NCI-H1092 (cell line): ENCODE data around the gene RAB3IP.
"Not testable (repeated sequence)": the region's sequence is repeated elsewhere in the genome, so short reads cannot be mapped to it uniquely, and the experiment has no call there.

Experiments used
- DNase-seq: peaks from one replicate; lab custom pipeline; 2025; lab: John Stamatoyannopoulos, UW

The RAB3IP gene

DNA sequence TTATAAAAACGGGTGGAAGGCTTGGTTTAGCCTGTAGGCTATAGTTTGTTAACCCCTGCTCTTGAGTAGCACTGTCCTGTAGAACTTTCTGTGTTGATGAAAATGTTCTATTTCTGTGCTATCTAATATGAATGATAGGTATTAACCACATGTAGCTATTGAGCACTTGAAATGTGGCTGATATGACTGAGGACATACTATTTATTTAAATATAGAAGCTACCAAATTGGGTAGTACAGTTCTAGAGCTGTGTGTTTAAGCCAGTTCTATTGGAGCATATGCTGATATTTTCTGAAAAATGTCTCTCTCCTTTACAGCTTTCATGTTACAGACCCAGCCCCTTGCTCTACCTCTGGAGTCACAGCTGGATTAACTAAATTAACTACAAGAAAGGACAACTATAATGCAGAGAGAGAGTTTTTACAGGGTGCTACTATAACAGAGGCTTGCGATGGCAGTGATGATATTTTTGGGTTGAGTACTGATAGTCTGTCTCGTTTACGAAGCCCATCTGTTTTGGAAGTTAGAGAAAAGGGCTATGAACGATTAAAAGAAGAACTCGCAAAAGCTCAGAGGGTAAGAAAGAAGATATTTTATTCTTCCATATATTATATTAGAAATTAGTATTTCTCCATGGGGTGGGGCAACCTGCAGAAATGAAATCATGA lies 17.6 kb downstream of the RAB3IP start:
- no peak for DNase-seq

- no peak for DNase-seq
Observed at GRCh38 chr12:69758105-69758504, 19.4 kb downstream of the RAB3IP start.

DNA sequence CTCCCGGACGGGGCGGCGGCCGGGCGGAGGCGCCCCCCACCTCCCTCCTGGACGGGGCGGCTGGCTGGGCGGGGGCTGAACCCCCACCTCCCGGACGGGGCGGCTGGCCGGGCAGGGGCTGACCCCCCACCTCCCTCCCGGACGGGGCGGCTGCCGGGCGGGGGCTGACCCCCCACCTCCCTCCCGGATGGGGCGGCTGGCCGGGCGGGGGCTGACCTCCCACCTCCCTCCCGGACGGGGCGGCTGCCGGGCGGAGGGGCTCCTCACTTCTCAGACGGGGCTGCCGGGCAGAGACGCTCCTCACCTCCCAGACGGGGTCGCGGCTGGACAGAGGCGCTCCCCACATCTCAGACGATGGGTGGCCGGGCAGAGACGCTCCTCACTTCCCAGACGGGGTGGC lies 20.9 kb downstream of the RAB3IP start:
- not testable (repeated sequence) for DNase-seq

GRCh38 chr12:69765515-69765914 lies 26.9 kb downstream of the RAB3IP start:
- DNase-seq = no peak

DNA sequence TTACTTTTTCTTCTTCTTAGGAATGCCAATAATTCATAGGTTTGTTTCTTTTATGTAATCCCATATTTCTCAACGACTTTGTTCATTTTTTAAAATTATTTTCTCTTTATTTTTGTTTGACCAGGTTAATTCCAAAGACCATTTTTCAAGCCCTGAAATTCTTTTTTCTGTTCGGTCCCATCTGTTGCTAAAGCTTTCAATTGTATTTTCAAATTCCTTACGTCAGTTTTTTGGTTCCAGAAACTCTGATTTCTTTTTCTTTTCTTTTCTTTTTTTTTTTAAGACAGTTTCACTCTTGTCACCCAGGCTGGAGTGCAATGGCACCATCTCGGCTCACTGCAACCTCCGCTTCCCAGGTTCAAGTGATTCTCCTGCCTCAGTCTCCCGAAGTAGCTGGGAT lies 27.6 kb downstream of the RAB3IP start:
- DNase-seq = no peak

DNA sequence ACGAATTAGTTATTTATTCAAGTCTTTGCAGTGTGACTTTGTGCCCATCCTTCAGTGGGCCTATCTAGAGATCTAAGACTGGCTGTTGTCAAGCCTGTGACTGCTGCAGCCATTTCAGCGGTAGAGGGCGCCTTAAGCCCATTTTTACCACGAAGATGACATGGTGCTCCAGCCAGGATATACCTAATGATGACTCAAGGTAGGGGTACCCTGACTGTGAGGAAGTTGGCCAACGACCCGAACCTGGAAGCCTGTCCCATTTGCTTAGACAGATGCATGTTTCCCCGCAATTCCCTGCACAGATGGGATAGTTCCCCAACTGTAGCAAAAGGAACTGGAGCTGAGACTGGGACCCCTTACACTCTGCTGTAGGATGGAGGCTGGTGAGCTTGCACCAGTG lies 41.3 kb downstream of the RAB3IP start:
- no peak for DNase-seq

GRCh38 chr12:69783365-69783764 lies 44.7 kb downstream of the RAB3IP start:
- no peak for DNase-seq

GRCh38 chr12:69789351-69789750 lies 50.7 kb downstream of the RAB3IP start:
- no peak for DNase-seq

DNA sequence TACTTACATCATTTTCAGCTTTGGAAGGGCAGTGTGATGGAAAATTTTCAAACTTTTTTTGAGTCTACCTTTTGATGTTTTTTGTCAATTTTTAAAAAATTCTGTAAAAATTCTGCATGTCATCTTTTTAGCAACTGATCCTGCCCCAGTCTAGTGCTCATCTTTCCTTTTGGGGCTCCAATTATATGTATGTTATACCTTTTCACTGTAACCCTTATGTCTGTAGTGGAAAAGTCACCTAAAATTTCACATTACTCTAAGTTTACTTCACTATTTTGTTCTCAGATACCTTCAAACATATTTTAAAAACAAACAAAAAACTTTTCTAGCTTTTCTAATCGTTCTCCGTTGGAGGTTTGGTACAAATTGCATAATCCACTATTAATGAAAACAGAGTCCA lies 53.9 kb downstream of the RAB3IP start:
- DNase-seq = no peak

GRCh38 chr12:69807101-69807897 lies 68.6 kb downstream of the RAB3IP start:
- not testable (repeated sequence) for DNase-seq

DNA sequence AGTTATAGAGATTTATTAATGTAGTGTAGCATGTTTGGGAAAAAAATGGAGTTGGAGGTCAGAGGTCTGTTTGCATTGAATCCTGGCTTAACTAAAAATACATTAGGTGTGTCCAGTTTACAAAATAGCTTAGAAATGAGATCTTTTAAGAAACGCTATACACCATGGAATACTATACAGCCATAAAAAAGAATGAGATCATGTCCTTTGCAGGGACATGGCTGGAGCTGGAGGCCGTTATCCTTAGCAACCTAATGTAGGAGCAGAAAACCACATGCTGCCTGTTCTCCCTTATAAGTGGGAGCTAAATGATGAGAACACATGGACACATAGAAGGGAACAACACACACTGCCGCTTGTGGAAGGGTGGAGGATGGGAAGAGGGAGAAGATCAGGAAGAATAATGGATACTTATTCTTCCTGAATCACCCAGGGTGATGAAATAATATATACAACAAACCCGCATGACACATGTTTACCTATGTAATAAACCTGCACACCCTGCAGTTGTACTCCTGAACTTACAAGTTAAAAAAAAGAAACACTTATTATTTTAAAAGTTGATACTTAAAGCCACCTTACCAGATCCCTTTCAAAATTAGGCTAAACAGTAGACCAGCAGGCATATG lies 72.3 kb downstream of the RAB3IP start:
- no peak for DNase-seq

DNA sequence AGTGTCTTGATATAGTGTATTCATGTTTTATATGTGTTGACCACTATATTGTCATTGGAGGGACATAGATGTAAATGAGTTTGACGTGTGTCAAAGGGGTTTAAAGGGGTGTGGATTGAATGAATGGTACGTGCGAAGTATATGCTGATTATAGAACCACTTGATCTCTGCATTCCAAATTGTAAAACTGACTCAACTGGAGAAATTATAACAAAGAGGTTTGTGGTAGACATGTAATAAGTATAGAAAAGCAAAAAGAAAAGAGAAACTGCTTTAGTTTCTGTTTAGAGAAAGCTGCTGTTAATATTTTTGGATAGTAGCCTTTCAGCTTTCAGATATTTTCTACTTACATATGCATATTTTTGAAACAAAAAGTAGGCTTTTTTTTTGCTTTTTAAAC lies 77.4 kb downstream of the RAB3IP start:
- no peak for DNase-seq

GRCh38 chr12:69821032-69821455 lies 82.4 kb downstream of the RAB3IP start:
- no peak for DNase-seq

DNA sequence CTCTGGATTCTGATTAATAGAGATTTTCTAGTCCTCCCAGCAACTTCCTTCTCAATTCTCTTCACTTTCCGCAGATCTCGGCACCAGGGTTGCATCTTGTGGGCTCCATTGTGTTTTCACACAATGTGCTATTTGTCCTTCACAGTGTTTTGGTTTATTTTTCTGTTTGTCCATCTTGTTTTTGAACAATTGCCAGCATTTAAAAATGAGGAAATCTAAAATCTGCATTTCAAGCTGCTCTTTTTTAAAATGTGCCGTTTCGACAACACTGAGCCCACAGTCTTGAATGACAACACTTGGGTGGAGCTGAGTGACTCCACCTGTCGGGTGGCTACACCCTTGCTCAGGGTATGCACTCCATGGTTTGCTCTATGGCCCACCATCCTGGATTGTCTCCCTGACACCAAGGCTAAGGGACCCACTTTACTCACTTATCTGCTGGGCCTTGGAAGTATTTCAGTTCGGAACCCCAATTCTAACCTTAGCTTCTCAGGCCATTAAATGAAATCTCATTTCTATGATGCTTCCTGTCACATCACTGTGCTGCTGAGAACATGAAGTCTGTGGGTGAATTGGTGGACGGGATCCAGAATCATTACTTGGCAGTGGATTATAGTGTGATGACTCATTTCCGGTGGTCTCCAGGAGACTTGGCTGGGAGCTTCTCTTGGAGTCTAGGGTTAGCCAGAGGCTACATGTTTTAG lies 82.9 kb downstream of the RAB3IP start:
- DNase-seq = peak; percentile 25

GRCh38 chr12:69822201-69822860 lies 83.7 kb downstream of the RAB3IP start:
- DNase-seq = no peak

DNA sequence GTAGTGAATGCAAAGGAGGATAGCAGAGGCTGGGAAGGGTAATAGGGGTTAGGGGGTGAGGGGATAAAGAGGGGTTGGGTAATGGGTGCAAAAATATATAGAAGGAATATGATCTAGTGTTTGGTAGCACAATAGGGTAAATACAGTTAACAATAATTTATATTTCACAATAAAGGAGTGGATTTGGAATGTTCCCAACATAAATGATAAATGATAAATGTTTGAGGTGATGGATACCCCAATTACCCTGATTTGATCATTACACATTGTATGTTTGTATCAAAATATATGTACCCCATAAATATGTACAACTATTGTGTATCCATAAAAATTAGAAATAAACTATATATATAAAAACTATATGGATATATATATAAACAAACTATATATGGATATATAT lies 85.4 kb downstream of the RAB3IP start:
- DNase-seq = no peak

- no peak for DNase-seq
Observed at GRCh38 chr12:69824966-69825560, 86.4 kb downstream of the RAB3IP start, which contains the start of gene MYRFL. Gene MYRFL (plus strand): TSS chr12:69825227. CDS start chr12:69825518, 291 bp downstream.

GRCh38 chr12:69828897-69829296 lies 90.2 kb downstream of the RAB3IP start:
- no peak for DNase-seq

- DNase-seq = no peak
Observed at GRCh38 chr12:69833696-69834095, 95.0 kb downstream of the RAB3IP start.

- no peak for DNase-seq
Observed at GRCh38 chr12:69834147-69834546, 95.5 kb downstream of the RAB3IP start.

DNA sequence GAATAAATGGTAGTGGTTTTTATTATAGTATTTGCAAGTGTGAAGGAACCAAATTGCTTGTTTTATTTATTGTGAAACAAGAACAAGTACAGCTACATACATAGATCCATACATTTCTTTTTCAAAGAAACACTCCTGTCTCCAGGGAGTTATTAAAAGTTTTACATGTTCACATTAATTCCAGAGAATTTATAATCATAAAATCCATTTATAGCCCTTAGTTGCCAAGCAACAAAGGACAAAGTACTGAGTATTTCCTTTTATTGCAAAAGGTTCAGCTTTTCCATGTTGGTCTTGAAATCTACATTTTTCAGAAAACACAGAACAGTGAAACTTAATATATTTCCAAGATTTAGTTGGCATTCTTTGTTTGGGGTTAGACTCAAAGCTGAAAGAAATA lies 95.9 kb downstream of the RAB3IP start:
- DNase-seq = no peak
